Spinal cord (tissue), 10 donors: ENCODE results near the gene SELENOV. TPM values are rescaled to one million over a fixed set of nuclear protein-coding genes. Genes with fewer than 3 reads are reported as not detected.

Experiments
- DNase-seq, 6 donors: peaks; one replicate each; pipeline versions ENCODE4 v3.0.0 to v3.0.0-alpha.2; 2013 to 2015; ENCODE audit warnings: low spot score in 6 of 6, low read depth in 4 of 6
- H3K27ac ChIP-seq: one replicate; pipeline ENCODE4 v1.5.1; 2013; ENCODE audit warnings: low read depth, low read length, control low read depth
- H3K27me3 ChIP-seq: one replicate; pipeline ENCODE4 v1.6.1; 2013; ENCODE audit warnings: low read length; ENCODE audit not compliant: control insufficient read depth, insufficient read depth
- H3K36me3 ChIP-seq: one replicate; pipeline ENCODE4 v1.6.1; 2013; ENCODE audit warnings: low read length; ENCODE audit not compliant: control insufficient read depth, insufficient read depth
- H3K4me1 ChIP-seq: one replicate; pipeline ENCODE4 v1.6.1; 2013; ENCODE audit warnings: low read length; ENCODE audit not compliant: control insufficient read depth, insufficient read depth
- H3K4me3 ChIP-seq: one replicate; pipeline ENCODE4 v1.5.1; 2013; ENCODE audit warnings: low read depth, low read length, control low read depth
- H3K9me3 ChIP-seq: one replicate; pipeline ENCODE4 v1.6.1; 2013; ENCODE audit warnings: low read length; ENCODE audit not compliant: control insufficient read depth, insufficient read depth
- WGBS: methylation state at CpG from one replicate; pipeline ENCODE4 v1.1.5; 2013; ENCODE audit warnings: missing lambda C conversion rate; ENCODE audit not compliant: insufficient coverage; 5-methylcytosine and 5-hydroxymethylcytosine counted together
- polyA plus RNA-seq, 2 donors: library from polyadenylated mRNA; unstranded; fragments of 120-200 nt; gene quantifications; one replicate each; pipeline ENCODE4 v1.2.1, GENCODE V29; 2013; ENCODE audit not compliant: insufficient read length in 2 of 2
- total RNA-seq, 2 donors: library from RNA; depleted of rRNA in 1 of 2; stranded (reverse); fragments of 120-200 nt in 1 of 2; fragments of >200 nt in 1 of 2; gene quantifications; one replicate each; pipeline versions ENCODE4 v1.2.3 to v1.2.4, GENCODE V29; 2013 to 2014
- donor health status: healthy.

Gene SELENOV
- total and polyA plus RNA-seq, 4 donors = 0.54 to 1.7 (median 0.77) TPM; not detected in 1

- Histone ChIP-seq H3K36me3 (peaks cover 72% of the 10 kb centered on the region), H3K4me1 (no peaks in the 10 kb centered on the region), H3K27me3 (no peaks in the 10 kb centered on the region), H3K4me3 (no peak overlapping the region), H3K9me3 (no peaks in the 10 kb centered on the region), H3K27ac (no peak overlapping the region)
- WGBS = 67% methylated on average over 7 of the region's 10 CpGs
- no peak for DNase-seq
These were observed 25.2 kb upstream of the SELENOV start for GRCh38 chr19:39489756-39490155.

- H3K36me3 ChIP-seq = peaks cover 48% of the 10 kb centered on the region
- no peak for DNase-seq
- 96% methylated on average over 5 of the region's 6 CpGs for WGBS
These were observed 22.7 kb upstream of the SELENOV start for GRCh38 chr19:39492225-39492624.

DNA sequence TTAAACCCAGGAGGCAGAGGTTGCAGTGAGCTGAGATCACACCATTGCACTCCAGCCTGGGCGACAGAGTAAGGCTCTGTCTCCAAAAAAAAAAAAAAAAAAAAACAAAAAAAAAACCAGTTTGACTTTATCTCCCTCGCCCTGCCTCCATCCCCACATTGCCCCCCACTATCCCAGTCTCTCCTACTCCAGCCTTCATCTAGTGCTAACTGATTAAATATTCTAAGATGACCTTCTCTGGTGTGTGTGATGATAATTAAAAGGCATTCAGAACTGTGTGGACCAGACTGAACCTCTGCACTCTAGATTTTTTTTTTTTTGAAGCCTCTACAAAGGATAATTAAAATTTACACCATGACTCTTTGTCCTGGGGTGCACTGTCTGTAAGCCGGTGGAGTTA is 22.2 kb upstream of the SELENOV start:
- DNase-seq = no peak
- no peak overlapping the region for H3K27ac ChIP-seq
- H3K4me3 ChIP-seq = no peak overlapping the region
- peaks cover 43% of the 10 kb centered on the region for H3K36me3 ChIP-seq
- H3K27me3 ChIP-seq = peaks cover under 1% of the 10 kb centered on the region
- no peaks in the 10 kb centered on the region for H3K9me3 ChIP-seq
- WGBS = 80% methylated on average over 1 of the region's 3 CpGs
- H3K4me1 ChIP-seq = peaks cover 9% of the 10 kb centered on the region

More at GRCh38 chr19:39492225-39492624, 22.7 kb upstream of the SELENOV start:
- Histone ChIP-seq H3K27ac (no peak overlapping the region), H3K9me3 (no peaks in the 10 kb centered on the region), H3K4me3 (no peak overlapping the region), H3K27me3 (no peaks in the 10 kb centered on the region), H3K4me1 (peaks cover 3% of the 10 kb centered on the region)

DNA sequence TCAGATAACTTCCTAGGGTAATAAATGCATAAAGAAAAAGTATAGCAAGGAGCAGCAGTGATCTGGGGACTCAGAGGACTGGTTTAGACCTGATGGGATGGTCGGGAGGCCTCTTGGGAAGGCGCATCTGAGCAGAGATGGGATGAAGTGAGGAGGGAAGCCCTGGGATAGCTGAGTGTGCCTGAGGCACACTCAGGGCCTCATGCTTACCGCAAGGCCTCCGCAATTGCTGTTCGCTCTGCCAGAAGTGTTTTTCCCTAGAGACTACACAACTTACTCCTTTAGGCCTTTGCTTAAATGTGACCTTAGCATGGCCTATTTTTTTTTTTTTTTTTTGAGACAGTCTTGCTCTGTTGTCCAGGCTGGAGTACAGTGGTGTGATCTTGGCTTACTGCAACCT is 20.3 kb upstream of the SELENOV start:
- peaks cover 24% of the 10 kb centered on the region for H3K36me3 ChIP-seq
- WGBS = 66% methylated on average over 2 of the region's 5 CpGs
- no peaks in the 10 kb centered on the region for H3K9me3 ChIP-seq
- no peak overlapping the region for H3K27ac ChIP-seq
- no peak overlapping the region for H3K4me3 ChIP-seq
- peaks cover 25% of the 10 kb centered on the region for H3K4me1 ChIP-seq
- H3K27me3 ChIP-seq = peaks cover 17% of the 10 kb centered on the region
- no peak for DNase-seq

- no peak for DNase-seq
- Histone ChIP-seq H3K4me3 (no peak overlapping the region), H3K27me3 (peaks cover 20% of the 10 kb centered on the region), H3K27ac (no peak overlapping the region), H3K36me3 (peaks cover 10% of the 10 kb centered on the region), H3K9me3 (no peaks in the 10 kb centered on the region), H3K4me1 (peaks cover 25% of the 10 kb centered on the region)
- WGBS = no CpG with 5 or more reads among the region's 5 CpGs
These were observed 18.9 kb upstream of the SELENOV start for GRCh38 chr19:39496063-39496462.

- Histone ChIP-seq H3K36me3 (no peaks in the 10 kb centered on the region), H3K9me3 (no peaks in the 10 kb centered on the region), H3K4me3 (peak overlapping the region; percentile 16), H3K4me1 (peaks cover 25% of the 10 kb centered on the region), H3K27me3 (peaks cover 20% of the 10 kb centered on the region), H3K27ac (no peak overlapping the region)
- 0% methylated on average over 5 of the region's 7 CpGs for WGBS
- no peak for DNase-seq
These were observed 17.3 kb upstream of the SELENOV start for GRCh38 chr19:39497701-39497995.

DNA sequence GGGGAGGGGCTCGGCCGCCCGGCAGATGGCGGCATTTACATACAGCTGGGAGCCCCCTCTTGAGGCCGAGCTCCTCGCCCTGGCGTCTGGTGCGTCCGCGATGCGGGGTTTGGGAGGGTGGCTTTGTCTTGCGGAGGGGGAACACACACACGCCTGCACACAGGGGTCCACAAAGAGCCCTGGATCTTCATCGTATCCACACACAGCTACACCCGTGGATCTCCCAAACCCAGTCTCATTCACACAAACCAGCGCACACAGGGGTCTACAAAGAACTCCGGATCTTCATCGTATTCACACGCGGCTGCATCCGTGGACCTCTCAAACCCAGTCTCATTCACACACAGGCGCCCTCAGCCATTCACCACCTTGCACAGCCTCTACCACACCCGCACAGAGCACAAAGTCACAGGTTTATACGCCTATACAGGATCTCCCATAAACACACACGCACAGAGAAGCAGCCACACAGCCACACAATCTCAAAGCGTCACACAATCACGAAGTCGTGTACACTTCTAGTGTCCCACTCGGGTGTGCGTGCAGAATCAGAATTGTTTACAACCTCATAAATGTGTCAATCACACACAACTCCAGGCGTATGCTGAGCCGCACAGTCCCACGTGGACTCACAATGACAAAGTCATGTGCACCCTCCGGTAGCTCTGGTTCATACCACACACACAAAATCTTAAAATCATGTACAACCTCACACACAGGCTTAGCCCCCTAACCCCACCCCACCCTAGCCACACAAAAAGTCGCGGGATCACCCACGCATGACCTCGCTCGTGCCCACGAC is 16.7 kb upstream of the SELENOV start:
- Histone ChIP-seq H3K27ac (peak overlapping the region; percentile 63), H3K27me3 (peaks cover 20% of the 10 kb centered on the region), H3K36me3 (no peaks in the 10 kb centered on the region), H3K9me3 (no peaks in the 10 kb centered on the region), H3K4me3 (peak overlapping the region; percentile 16), H3K4me1 (peaks cover 29% of the 10 kb centered on the region)
- peak in 2 of 6 donors; percentile 90 for DNase-seq
- WGBS = under 1% methylated on average over 38 of the region's 40 CpGs

- DNase-seq = peak in 2 of 6 donors; percentile 69 to 77
- Histone ChIP-seq H3K4me1 (peaks cover 35% of the 10 kb centered on the region), H3K27ac (peak within 1 kb of the TSS; percentile 63), H3K9me3 (no peaks in the 10 kb centered on the region), H3K36me3 (peaks cover 5% of the 10 kb centered on the region), H3K4me3 (peak within 1 kb of the TSS; percentile 31), H3K27me3 (peaks cover 20% of the 10 kb centered on the region)
- under 1% methylated on average over 51 of the region's 60 CpGs for WGBS
These were observed 15.9 kb upstream of the SELENOV start, which contains the start of gene DLL3 for GRCh38 chr19:39498798-39499642. DLL3 (plus strand) TSS chr19:39498947; CDS start chr19:39498975, 28 bp downstream.

DNA sequence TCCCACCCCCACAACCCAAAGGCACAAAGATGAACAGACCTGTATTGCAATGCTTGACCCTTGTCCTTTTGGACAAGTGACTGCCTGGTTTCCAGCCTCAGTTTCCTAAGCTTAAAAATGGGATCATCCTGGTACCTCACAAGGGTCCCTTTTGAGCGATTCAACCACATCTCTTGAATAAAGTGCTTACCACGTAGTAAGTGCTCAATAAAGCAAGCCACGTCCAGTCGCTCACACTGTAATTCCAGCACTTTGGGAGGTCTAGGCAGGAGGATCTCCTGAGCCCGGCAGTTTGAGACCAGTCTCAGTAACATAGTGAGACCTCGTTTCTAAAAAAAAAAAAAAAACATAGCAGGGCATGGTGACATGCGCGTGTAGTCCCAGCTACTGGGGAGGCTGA is 15.0 kb upstream of the SELENOV start:
- H3K36me3 ChIP-seq = peaks cover 14% of the 10 kb centered on the region
- no peak for DNase-seq
- peaks cover 20% of the 10 kb centered on the region for H3K27me3 ChIP-seq
- H3K9me3 ChIP-seq = no peaks in the 10 kb centered on the region
- peaks cover 35% of the 10 kb centered on the region for H3K4me1 ChIP-seq
- H3K4me3 ChIP-seq = peak overlapping the region; percentile 26
- no peak overlapping the region for H3K27ac ChIP-seq
- WGBS = 82% methylated on average over 4 of the region's 8 CpGs
